Left colon (tissue), 2 donors: ENCODE measurements around the gene AGPAT4. TPM values are rescaled to one million over a fixed set of nuclear protein-coding genes. Genes with fewer than 3 reads are reported as not detected.
A peak's percentile ranks its signal among the peaks of the same experiment; 100 is the strongest.
"Not testable (repeated sequence)": the region's sequence is repeated elsewhere in the genome, so short reads cannot be mapped to it uniquely, and the experiment has no call there.

ENCODE experiments used
- ATAC-seq: fragments of 200-7000 bp; cut with Tn5 transposase; one replicate; pipeline ENCODE4 v1.9.1; 2020; ENCODE audit warnings: mild to moderate bottlenecking, moderate library complexity
- DNase-seq, 2 donors: peaks; one replicate each; pipeline ENCODE4 v3.0.0-alpha.2; 2020
- intact Hi-C, 2 donors: fragments of 100-400 bp; cut with DNase I in 1 of 2; cut with micrococcal nuclease in 1 of 2; formaldehyde crosslinking; loops; one replicate each; pipeline versions ENCODE4 v1.11.2 to v1.14.0; 2022; cut with DNase I, micrococcal nuclease
- total RNA-seq, 2 donors: library from RNA; stranded (reverse); fragmentation: NEBNext Ultra II Directional; extraction: Animal tissue kit (Norgen Biotek cat#: 25700); gene quantifications; one replicate each; pipeline ENCODE4 v1.2.1, GENCODE V29; 2021
- donor health status: DM: no; HTN: no; CAD: no.
- donor health status: DM: yes; HTN: yes; CAD: no.

AGPAT4 gene
- total RNA-seq, 2 donors from 2014 or later: 9.5 to 9.8 TPM

GRCh38 chr6:161235776-161236633 lies 37.9 kb downstream of the AGPAT4 start:
- intact Hi-C loops: no loop called here
- DNase-seq: no peak
- ATAC-seq: no peak

- intact Hi-C loops: no loop called here
- no peak for ATAC-seq
- peak; percentile 40 to 47 for DNase-seq
Observed at GRCh38 chr6:161233986-161234661, 39.7 kb downstream of the AGPAT4 start.

- DNase-seq (no peak), ATAC-seq (no peak)
- intact Hi-C loops: no loop called here
Observed at GRCh38 chr6:161232467-161232866, 41.4 kb downstream of the AGPAT4 start.

GRCh38 chr6:161232010-161232409 lies 41.9 kb downstream of the AGPAT4 start:
- DNase-seq (no peak), ATAC-seq (no peak)
- intact Hi-C loops: no loop called here

- intact Hi-C loops: no loop called here
- DNase-seq (no peak), ATAC-seq (no peak)
Observed at GRCh38 chr6:161230339-161230738, 43.5 kb downstream of the AGPAT4 start.

- intact Hi-C loops: no loop called here
- DNase-seq (no peak), ATAC-seq (peak; percentile 37)
Observed at GRCh38 chr6:161228921-161229591, 44.8 kb downstream of the AGPAT4 start.

GRCh38 chr6:161228096-161228495 lies 45.8 kb downstream of the AGPAT4 start:
- intact Hi-C loops: no loop called here
- DNase-seq (no peak), ATAC-seq (no peak)

GRCh38 chr6:161227004-161227960 lies 46.6 kb downstream of the AGPAT4 start:
- no peak for DNase-seq
- intact Hi-C loops: no loop called here
- no peak for ATAC-seq

GRCh38 chr6:161226009-161226964 lies 47.6 kb downstream of the AGPAT4 start:
- ATAC-seq: no peak
- DNase-seq: no peak
- intact Hi-C loops: no loop called here

GRCh38 chr6:161225681-161226008 lies 48.2 kb downstream of the AGPAT4 start:
- no peak for DNase-seq
- intact Hi-C loops: no loop called here

GRCh38 chr6:161224951-161225680 lies 48.7 kb downstream of the AGPAT4 start:
- ATAC-seq: peak; percentile 79
- intact Hi-C loops, DNase-seq: not testable (repeated sequence)

More at GRCh38 chr6:161225681-161226008, 48.2 kb downstream of the AGPAT4 start:
- no peak for ATAC-seq

GRCh38 chr6:161223646-161224045 lies 50.2 kb downstream of the AGPAT4 start:
- DNase-seq: no peak
- intact Hi-C loops: no loop called here
- ATAC-seq: no peak

GRCh38 chr6:161222706-161223234 lies 51.1 kb downstream of the AGPAT4 start:
- DNase-seq (no peak), ATAC-seq (no peak)
- intact Hi-C loops: no loop called here

GRCh38 chr6:161220346-161220745 lies 53.5 kb downstream of the AGPAT4 start:
- intact Hi-C loops: no loop called here
- no peak for ATAC-seq
- DNase-seq: no peak

- DNase-seq: no peak
- intact Hi-C loops: no loop called here
- ATAC-seq: no peak
Observed at GRCh38 chr6:161219680-161220079, 54.2 kb downstream of the AGPAT4 start.

GRCh38 chr6:161218222-161218621 lies 55.6 kb downstream of the AGPAT4 start:
- no peak for ATAC-seq

GRCh38 chr6:161217628-161218027 lies 56.2 kb downstream of the AGPAT4 start:
- DNase-seq: no peak
- intact Hi-C loops: no loop called here
- no peak for ATAC-seq

More at GRCh38 chr6:161218222-161218621, 55.6 kb downstream of the AGPAT4 start:
- intact Hi-C loops: no loop called here
- no peak for DNase-seq
